ENCODE results near the gene CENPM. TPM values are rescaled to one million over a fixed set of nuclear protein-coding genes. Genes with fewer than 3 reads are reported as not detected.

CENPM gene
- total and polyA plus RNA-seq, 5 experiments from 2014 or later = 2.1 to 7.2 (median 3.2) TPM

- peaks cover 16 to 32% (median 23%) of the 10 kb centered on the region in 5 donors for H3K27me3 Mint-ChIP-seq
- ATAC-seq (peak; percentile 11 to 55), DNase-seq (peak in 1 of 10 donors; percentile 22)
- H3K27ac Mint-ChIP-seq = peak overlapping the region in 7 of 10 donors; percentile 19 to 77 (median 44)
- H3K4me1 Mint-ChIP-seq = peaks cover 12 to 34% (median 33%) of the 10 kb centered on the region in 4 donors
- H3K36me3 Mint-ChIP-seq = peaks cover 0 to 9% (median 0%) of the 10 kb centered on the region in 3 donors
- peak overlapping the region; percentile 45 to 80 (median 65) for H3K4me3 Mint-ChIP-seq
- no peaks in the 10 kb centered on the region for H3K9me3 Mint-ChIP-seq
- POLR2A ChIA-PET = interaction anchor here (1.0 kb wide), 2 partner anchors 17 to 46 kb away, joined by 3 read pairs; no protein-coding TSS in a partner anchor
Observed at GRCh38 chr22:41908411-41909309, 38.3 kb downstream of the CENPM start.

DNA sequence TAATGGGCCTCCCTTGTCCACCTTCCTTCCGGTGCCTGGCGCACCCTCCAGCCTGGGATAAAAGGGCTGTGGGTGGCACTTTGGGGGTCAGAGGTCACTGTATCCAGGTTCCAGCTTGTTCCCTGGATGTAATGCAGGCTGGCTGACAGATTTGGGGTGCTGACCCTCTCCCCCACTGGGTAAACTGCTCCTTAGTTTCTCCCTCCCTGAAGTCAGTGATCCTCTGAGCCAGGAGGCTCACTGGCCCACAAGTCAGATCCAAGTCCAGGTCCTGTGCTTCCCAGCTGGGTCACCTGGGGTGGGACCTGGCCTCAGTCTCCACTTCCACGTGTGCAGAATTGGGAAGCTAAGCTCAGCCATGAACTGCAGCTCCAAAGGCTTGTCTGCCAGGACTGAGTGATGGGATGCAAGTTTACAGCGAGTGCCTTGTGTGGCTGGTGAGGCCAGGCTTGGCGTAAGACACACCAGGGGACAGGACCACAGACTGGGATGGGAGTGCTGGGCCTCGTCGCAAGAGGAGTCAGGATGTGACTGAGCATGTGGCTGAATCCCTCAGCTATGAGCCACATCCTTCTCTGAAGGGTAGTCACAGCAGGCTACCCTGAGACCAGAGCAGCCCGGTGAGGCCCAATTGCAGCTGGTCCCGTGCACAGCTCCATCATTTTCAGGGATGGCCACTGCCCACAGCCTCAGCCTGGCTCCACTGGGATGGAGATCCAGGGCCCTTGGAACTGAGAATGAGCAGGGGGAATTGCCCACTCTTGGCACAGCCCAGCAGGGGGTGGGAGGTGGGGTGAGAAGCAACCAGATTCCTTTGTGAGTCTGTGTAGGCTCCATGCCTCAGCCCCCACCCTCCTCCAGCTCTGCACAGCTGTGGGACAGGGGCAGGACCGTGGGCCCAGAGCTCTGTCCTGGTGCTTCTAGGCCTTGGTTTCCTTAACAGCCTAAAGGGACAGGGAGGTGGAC lies 39.2 kb downstream of the CENPM start:
- no peak for ATAC-seq
- H3K27me3 Mint-ChIP-seq = peaks cover 9 to 24% (median 16%) of the 10 kb centered on the region in 5 donors
- peak overlapping the region in 4 of 10 donors; percentile 44 to 78 (median 66) for H3K4me3 Mint-ChIP-seq
- peaks cover 0 to 9% (median 0%) of the 10 kb centered on the region in 3 donors for H3K36me3 Mint-ChIP-seq
- H3K4me1 Mint-ChIP-seq = peaks cover 12 to 30% (median 27%) of the 10 kb centered on the region in 4 donors
- POLR2A ChIA-PET = interaction anchor here (0.9 to 1.0 kb wide), 3 partner anchors 18 to 211 kb away, joined by 3 to 4 read pairs (median 3); no protein-coding TSS in a partner anchor
- H3K27ac Mint-ChIP-seq = peak overlapping the region in 3 of 10 donors; percentile 22 to 68 (median 48)
- no peaks in the 10 kb centered on the region for H3K9me3 Mint-ChIP-seq
- DNase-seq = no peak

DNA sequence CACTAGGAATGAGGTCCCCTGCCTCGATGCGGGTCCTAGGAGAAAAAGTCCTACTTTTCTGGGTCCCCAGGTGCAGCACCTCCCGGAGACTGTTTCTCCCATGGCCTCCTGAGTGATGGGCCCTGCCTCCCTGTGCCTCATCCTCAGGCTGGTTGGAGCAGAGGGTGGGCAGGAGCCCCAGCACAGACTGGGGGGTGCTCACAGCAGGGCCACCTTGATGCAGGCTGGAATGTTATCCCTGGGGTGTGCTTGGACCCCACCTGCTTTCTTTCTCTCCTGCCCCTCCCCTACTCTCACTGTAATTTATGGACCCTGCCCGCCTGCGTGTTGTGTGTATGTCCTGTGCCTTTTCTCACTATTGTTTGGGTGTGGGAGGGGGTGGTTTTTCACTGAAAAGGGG lies 40.1 kb downstream of the CENPM start:
- H3K36me3 Mint-ChIP-seq = peaks cover 0 to 9% (median 0%) of the 10 kb centered on the region in 3 donors
- ATAC-seq (no peak), DNase-seq (no peak)
- H3K4me1 Mint-ChIP-seq = peaks cover 12 to 28% (median 25%) of the 10 kb centered on the region in 4 donors
- H3K27me3 Mint-ChIP-seq = peaks cover 5 to 15% (median 8%) of the 10 kb centered on the region in 5 donors
- H3K9me3 Mint-ChIP-seq = no peaks in the 10 kb centered on the region
- POLR2A ChIA-PET = interaction anchor here (0.7 kb wide), 1 partner anchor 106 kb away, joined by 3 read pairs; the partner anchor contains the start of gene CCDC134
- H3K27ac Mint-ChIP-seq = peak overlapping the region in 2 of 10 donors; percentile 21
- H3K4me3 Mint-ChIP-seq = no peak overlapping the region

GRCh38 chr22:41905411-41906202 lies 41.3 kb downstream of the CENPM start:
- Mint-ChIP-seq H3K9me3 (no peaks in the 10 kb centered on the region), H3K27ac (peak overlapping the region in 1 of 10 donors; percentile 89), H3K4me3 (no peak overlapping the region), H3K4me1 (peaks cover 7 to 22% (median 18%) of the 10 kb centered on the region in 4 donors), H3K36me3 (peaks cover 0 to 9% (median 0%) of the 10 kb centered on the region in 3 donors), H3K27me3 (peaks cover 0 to 9% (median 2%) of the 10 kb centered on the region in 5 donors)
- POLR2A ChIA-PET = no interaction called here
- DNase-seq = no peak
- no peak for ATAC-seq

- no peak overlapping the region for H3K27ac Mint-ChIP-seq
- H3K4me3 Mint-ChIP-seq = no peak overlapping the region
- no peaks in the 10 kb centered on the region for H3K9me3 Mint-ChIP-seq
- POLR2A ChIA-PET = no interaction called here
- ATAC-seq = no peak
- H3K4me1 Mint-ChIP-seq = peaks cover 7 to 22% (median 18%) of the 10 kb centered on the region in 4 donors
- H3K36me3 Mint-ChIP-seq = peaks cover 0 to 15% (median 0%) of the 10 kb centered on the region in 3 donors
- DNase-seq = no peak
- H3K27me3 Mint-ChIP-seq = peaks cover 0 to 7% (median 2%) of the 10 kb centered on the region in 5 donors
Observed at GRCh38 chr22:41904450-41905410, 42.2 kb downstream of the CENPM start.

GRCh38 chr22:41902932-41903421 lies 44.0 kb downstream of the CENPM start:
- H3K27ac Mint-ChIP-seq = no peak overlapping the region
- ATAC-seq = no peak
- peaks cover 0 to 32% (median under 1%) of the 10 kb centered on the region in 3 donors for H3K36me3 Mint-ChIP-seq
- H3K9me3 Mint-ChIP-seq = no peaks in the 10 kb centered on the region
- peaks cover 0 to 6% (median 4%) of the 10 kb centered on the region in 4 donors for H3K4me1 Mint-ChIP-seq
- H3K27me3 Mint-ChIP-seq = no peaks in the 10 kb centered on the region
- no peak overlapping the region for H3K4me3 Mint-ChIP-seq
- POLR2A ChIA-PET = interaction anchor here (0.6 kb wide), 1 partner anchor 232 kb away, joined by 5 read pairs; no protein-coding TSS in a partner anchor
- no peak for DNase-seq

- DNase-seq (no peak), ATAC-seq (no peak)
- Mint-ChIP-seq H3K36me3 (peaks cover 0 to 32% (median 2%) of the 10 kb centered on the region in 3 donors), H3K9me3 (no peaks in the 10 kb centered on the region), H3K4me3 (no peak overlapping the region), H3K27me3 (no peaks in the 10 kb centered on the region), H3K27ac (peak overlapping the region in 1 of 10 donors; percentile 46), H3K4me1 (peaks cover 0 to 2% (median 0%) of the 10 kb centered on the region in 4 donors)
- POLR2A ChIA-PET = no interaction called here
Observed at GRCh38 chr22:41902016-41902415, 44.9 kb downstream of the CENPM start.

GRCh38 chr22:41900652-41901312 lies 46.2 kb downstream of the CENPM start:
- POLR2A ChIA-PET = interaction anchor here (0.6 kb wide), 1 partner anchor 86 kb away, joined by 3 read pairs; no protein-coding TSS in a partner anchor
- no peaks in the 10 kb centered on the region for H3K4me1 Mint-ChIP-seq
- H3K27ac Mint-ChIP-seq = no peak overlapping the region
- H3K4me3 Mint-ChIP-seq = no peak overlapping the region
- no peak for ATAC-seq
- H3K27me3 Mint-ChIP-seq = no peaks in the 10 kb centered on the region
- DNase-seq = no peak
- H3K36me3 Mint-ChIP-seq = peaks cover 0 to 42% (median 2%) of the 10 kb centered on the region in 3 donors
- H3K9me3 Mint-ChIP-seq = no peaks in the 10 kb centered on the region

GRCh38 chr22:41899992-41900651 lies 46.8 kb downstream of the CENPM start:
- Mint-ChIP-seq H3K27ac (no peak overlapping the region), H3K4me1 (no peaks in the 10 kb centered on the region), H3K9me3 (no peaks in the 10 kb centered on the region), H3K4me3 (no peak overlapping the region), H3K36me3 (peaks cover 0 to 47% (median 2%) of the 10 kb centered on the region in 3 donors), H3K27me3 (no peaks in the 10 kb centered on the region)
- POLR2A ChIA-PET = interaction anchor here (0.6 kb wide), 1 partner anchor 85 kb away, joined by 3 read pairs; no protein-coding TSS in a partner anchor
- no peak for ATAC-seq
- DNase-seq = no peak

DNA sequence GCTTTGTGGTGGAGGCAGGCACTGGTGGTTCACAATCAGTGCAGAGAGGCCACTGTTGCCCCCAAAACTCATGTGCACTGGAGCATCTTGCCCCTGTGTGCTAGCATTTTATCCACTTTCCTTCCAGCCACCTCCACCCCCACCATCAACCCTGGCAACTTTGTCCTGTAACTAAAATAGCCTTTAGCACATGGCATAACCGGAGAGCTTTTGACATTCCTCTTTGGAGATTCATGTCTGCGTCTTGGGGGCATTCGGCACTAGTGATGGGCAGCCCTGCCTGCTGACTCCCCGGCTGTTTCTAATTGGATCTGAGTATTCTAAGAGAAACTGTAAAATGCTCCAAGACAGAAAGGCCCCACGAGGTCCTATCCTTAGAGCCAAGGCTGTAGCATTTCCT lies 47.8 kb downstream of the CENPM start:
- H3K36me3 Mint-ChIP-seq = peaks cover 0 to 56% (median 2%) of the 10 kb centered on the region in 3 donors
- H3K4me1 Mint-ChIP-seq = no peaks in the 10 kb centered on the region
- POLR2A ChIA-PET = no interaction called here
- no peak overlapping the region for H3K4me3 Mint-ChIP-seq
- ATAC-seq (no peak), DNase-seq (no peak)
- H3K27ac Mint-ChIP-seq = peak overlapping the region in 1 of 10 donors; percentile 5
- H3K27me3 Mint-ChIP-seq = no peaks in the 10 kb centered on the region
- no peaks in the 10 kb centered on the region for H3K9me3 Mint-ChIP-seq

All from naive thymus-derived CD8-positive, alpha-beta T cell (primary cell).